ENCODE data around the gene AGFG1. TPM values are rescaled to one million over a fixed set of nuclear protein-coding genes. Genes with fewer than 3 reads are reported as not detected.
A peak's percentile ranks its signal among the peaks of the same experiment; 100 is the strongest.

AGFG1 gene
- total RNA-seq, 1 experiment from 2014 or later, result 119 TPM

DNA sequence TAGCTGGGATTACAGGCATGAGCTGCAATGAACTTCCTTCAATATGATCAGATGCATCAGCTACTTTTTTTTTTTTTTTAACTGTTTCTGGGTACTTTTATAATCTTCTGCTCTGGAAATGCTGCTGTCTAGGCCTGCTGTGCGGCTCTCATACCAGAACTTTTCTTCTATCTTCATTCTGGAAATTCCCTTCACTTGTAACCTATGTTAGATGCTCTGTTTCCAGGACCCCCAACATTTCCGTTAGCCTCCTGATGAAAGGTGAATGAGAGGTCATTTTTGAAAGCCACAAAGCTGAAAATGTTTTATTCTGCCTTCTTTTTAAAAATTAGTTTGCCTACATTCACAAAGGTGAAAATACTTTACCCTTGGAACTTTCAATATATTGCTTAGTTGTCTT, 8.6 kb downstream of the AGFG1 start:
- intact Hi-C loops (cut with micrococcal nuclease; ENCODE audit: unreplicated experiment), result loop anchor here (5.0 kb wide), 1 partner anchor 287 kb away; no protein-coding TSS in a partner anchor
- peaks cover 60% of the 10 kb centered on the region for H4K20me1 ChIP-seq (ENCODE audit: insufficient read depth)
- POLR2A ChIA-PET (ENCODE audit: unreplicated experiment), result interaction anchor here (0.6 kb wide), 1 partner anchor 14 kb away, joined by 4 read pairs; no protein-coding TSS in a partner anchor
- H3K27ac ChIP-seq, result 0 out of 2 replicates have a peak overlapping the region, but pooled peaks have one; percentile 17
- H3K4me2 ChIP-seq, result no peak overlapping the region
- no TSS peak for BruUV-seq (replicated peaks)
- peaks cover 30% of the 10 kb centered on the region for H3F3A ChIP-seq (ENCODE audit: insufficient read depth, low read depth)
- H3K79me2 ChIP-seq (ENCODE audit: low read depth), result peaks cover 100% of the 10 kb centered on the region
- CTCF ChIA-PET, result interaction anchor here (0.6 kb wide), 1 partner anchor 642 kb away, joined by 7 read pairs; no protein-coding TSS in a partner anchor
- no peaks in the 10 kb centered on the region for H3K27me3 ChIP-seq (ENCODE audit: insufficient read depth, low read depth)
- DNase-seq, result no peak
- no peaks in the 10 kb centered on the region for H3K9me3 ChIP-seq (ENCODE audit: insufficient read depth, low read depth)
- no peak overlapping the region for H3K4me3 ChIP-seq
- H3K9me2 ChIP-seq (ENCODE audit: insufficient read depth), result no peaks in the 10 kb centered on the region
- peaks cover 55% of the 10 kb centered on the region for H3K4me1 ChIP-seq (replicated peaks; ENCODE audit: insufficient read depth)
- TF ChIP-seq CTCF (conservative IDR thresholded peaks at IDR 0.05) (no peak), EZH2 (IDR thresholded peaks at IDR 0.05; ENCODE audit: low read depth) (no peak)
- H3K36me3 ChIP-seq (ENCODE audit: low read depth), result peaks cover 19% of the 10 kb centered on the region
- H2AFZ ChIP-seq, result no peak overlapping the region

DNA sequence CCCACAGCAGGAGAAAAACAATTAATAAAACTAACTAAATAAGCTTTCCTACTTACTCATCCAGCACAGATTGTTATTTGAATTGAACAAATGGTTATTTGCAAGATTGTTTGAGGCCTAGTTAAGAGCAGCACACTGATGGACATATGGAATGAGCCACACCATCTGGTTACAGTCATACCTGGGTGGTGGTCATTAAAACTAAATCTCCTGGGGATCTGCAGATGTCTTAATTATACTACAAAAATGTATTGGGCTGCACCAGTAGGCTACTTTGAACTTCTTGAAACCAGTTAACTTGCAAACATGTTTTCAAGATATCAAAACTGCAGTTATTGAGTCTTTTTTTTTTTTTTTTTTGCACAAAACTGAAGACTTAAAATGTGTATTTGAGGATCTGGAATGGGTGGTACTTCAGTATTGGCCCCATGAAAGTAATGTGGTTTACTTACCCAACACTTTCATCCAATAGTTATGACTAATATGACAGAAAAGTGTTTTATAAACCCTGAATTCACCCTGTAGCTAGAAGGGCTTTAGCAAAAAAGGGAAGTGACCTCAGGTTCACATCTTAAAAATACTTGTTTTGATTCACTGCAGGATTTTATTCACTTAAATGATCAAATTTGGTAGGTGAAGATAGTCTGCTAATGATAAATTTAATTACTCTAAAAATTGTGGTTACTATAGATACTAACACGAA, 10.8 kb downstream of the AGFG1 start:
- no peak for TF ChIP-seq CTCF (conservative IDR thresholded peaks at IDR 0.05)
- Histone ChIP-seq H2AFZ (no peak overlapping the region), H3K27me3 (ENCODE audit: insufficient read depth, low read depth) (no peaks in the 10 kb centered on the region), H3K4me2 (no peak overlapping the region), H4K20me1 (ENCODE audit: insufficient read depth) (peaks cover 55% of the 10 kb centered on the region), H3K36me3 (ENCODE audit: low read depth) (peaks cover 18% of the 10 kb centered on the region), H3K27ac (peak overlapping the region; percentile 11; the same call in 1 of the 2 replicates), H3K9me2 (ENCODE audit: insufficient read depth) (no peaks in the 10 kb centered on the region), H3K9me3 (ENCODE audit: insufficient read depth, low read depth) (no peaks in the 10 kb centered on the region; the same call in 1 of the 2 replicates), H3F3A (ENCODE audit: insufficient read depth, low read depth) (peaks cover 41% of the 10 kb centered on the region), H3K4me3 (no peak overlapping the region), H3K4me1 (replicated peaks; ENCODE audit: insufficient read depth) (peaks cover 35% of the 10 kb centered on the region), H3K79me2 (ENCODE audit: low read depth) (peaks cover 100% of the 10 kb centered on the region)
- ChIA-PET CTCF (no interaction called here), POLR2A (ENCODE audit: unreplicated experiment) (interaction anchor here (0.6 kb wide), 1 partner anchor 21 kb away, joined by 12 read pairs; no protein-coding TSS in a partner anchor)
- no TSS peak for BruUV-seq (replicated peaks)
- DNase-seq, result no peak
- intact Hi-C loops (cut with micrococcal nuclease; ENCODE audit: unreplicated experiment), result loop anchor here (5.0 kb wide), 1 partner anchor 285 kb away; no protein-coding TSS in a partner anchor

DNA sequence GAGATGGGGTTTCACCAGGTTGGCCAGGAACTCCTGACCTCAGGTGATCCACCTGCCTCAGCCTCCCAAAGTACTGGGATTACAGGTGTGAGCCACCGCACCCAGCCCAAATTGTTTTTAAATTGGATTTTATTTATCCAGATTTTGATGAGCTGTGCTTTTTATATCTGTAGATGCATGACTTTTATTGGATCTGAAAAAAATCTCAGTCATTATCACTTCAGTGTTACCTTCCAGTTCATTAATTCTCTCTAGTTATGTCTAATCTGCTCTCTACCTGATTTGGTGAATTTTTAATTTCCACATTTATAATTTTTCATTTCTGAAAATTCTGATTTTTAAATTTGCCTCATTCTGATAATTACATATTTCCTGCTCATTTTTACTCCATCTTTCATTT, 13.5 kb downstream of the AGFG1 start:
- POLR2A ChIA-PET (ENCODE audit: unreplicated experiment), result no interaction called here
- CTCF ChIA-PET, result no interaction called here
- Histone ChIP-seq H3K9me3 (ENCODE audit: insufficient read depth, low read depth) (no peaks in the 10 kb centered on the region; the same call in 1 of the 2 replicates), H4K20me1 (ENCODE audit: insufficient read depth) (peaks cover 48% of the 10 kb centered on the region), H3K9me2 (ENCODE audit: insufficient read depth) (no peaks in the 10 kb centered on the region), H3K27ac (no peak overlapping the region), H3K4me2 (no peak overlapping the region), H2AFZ (no peak overlapping the region), H3K4me1 (replicated peaks; ENCODE audit: insufficient read depth) (peaks cover 19% of the 10 kb centered on the region), H3K79me2 (ENCODE audit: low read depth) (peaks cover 100% of the 10 kb centered on the region), H3K27me3 (ENCODE audit: insufficient read depth, low read depth) (no peaks in the 10 kb centered on the region), H3K36me3 (ENCODE audit: low read depth) (peaks cover 8% of the 10 kb centered on the region), H3K4me3 (no peak overlapping the region), H3F3A (ENCODE audit: insufficient read depth, low read depth) (peaks cover 36% of the 10 kb centered on the region)
- TF ChIP-seq EZH2 (IDR thresholded peaks at IDR 0.05; ENCODE audit: low read depth) (no peak), CTCF (conservative IDR thresholded peaks at IDR 0.05) (no peak)
- DNase-seq, result no peak
- BruUV-seq (replicated peaks), result no TSS peak
- intact Hi-C loops (cut with micrococcal nuclease; ENCODE audit: unreplicated experiment), result no loop called here
